Measurements from ENCODE around the gene CHRNA1. TPM values are rescaled to one million over a fixed set of nuclear protein-coding genes. Genes with fewer than 3 reads are reported as not detected.

The CHRNA1 gene
- total and polyA plus RNA-seq, 8 donors = 0.14 to 0.61 (median 0.28) TPM; not detected in 2

GRCh38 chr2:174761837-174762236, 2.4 kb downstream of the CHRNA1 start:
- no peak overlapping the region for H3K27ac ChIP-seq
- no peak for DNase-seq
- TF ChIP-seq CTCF (IDR thresholded peaks at IDR 0.05) = no peak
- no peak overlapping the region for H3K4me3 ChIP-seq
- H3K27me3 ChIP-seq = no peaks in the 10 kb centered on the region
- no peaks in the 10 kb centered on the region for H3K9me3 ChIP-seq
- intact Hi-C loops (cut with DNase I) = no loop called here
- no peaks in the 10 kb centered on the region for H3K4me1 ChIP-seq
- no peak for ATAC-seq
- no peaks in the 10 kb centered on the region for H3K36me3 ChIP-seq

GRCh38 chr2:174760845-174761473, 3.3 kb downstream of the CHRNA1 start:
- DNase-seq = no peak
- Histone ChIP-seq H3K36me3 (no peaks in the 10 kb centered on the region), H3K4me1 (no peaks in the 10 kb centered on the region), H3K27me3 (no peaks in the 10 kb centered on the region), H3K27ac (no peak overlapping the region), H3K4me3 (no peak overlapping the region), H3K9me3 (no peaks in the 10 kb centered on the region)
- no peak for ATAC-seq
- intact Hi-C loops (cut with DNase I) = no loop called here
- TF ChIP-seq CTCF (IDR thresholded peaks at IDR 0.05) = no peak

GRCh38 chr2:174759381-174760065, 4.7 kb downstream of the CHRNA1 start:
- Histone ChIP-seq H3K4me3 (no peak overlapping the region), H3K27ac (no peak overlapping the region), H3K36me3 (no peaks in the 10 kb centered on the region), H3K4me1 (no peaks in the 10 kb centered on the region), H3K9me3 (no peaks in the 10 kb centered on the region), H3K27me3 (no peaks in the 10 kb centered on the region)
- DNase-seq (no peak), ATAC-seq (no peak)
- intact Hi-C loops (cut with DNase I) = no loop called here
- TF ChIP-seq CTCF (IDR thresholded peaks at IDR 0.05) = no peak

GRCh38 chr2:174756743-174757142, 7.5 kb downstream of the CHRNA1 start:
- no peaks in the 10 kb centered on the region for H3K9me3 ChIP-seq
- no peak overlapping the region for H3K4me3 ChIP-seq
- no peaks in the 10 kb centered on the region for H3K36me3 ChIP-seq
- no peak for DNase-seq
- no peaks in the 10 kb centered on the region for H3K4me1 ChIP-seq
- intact Hi-C loops (cut with DNase I) = no loop called here
- TF ChIP-seq CTCF (IDR thresholded peaks at IDR 0.05) = no peak
- H3K27ac ChIP-seq = no peak overlapping the region
- no peak for ATAC-seq
- no peaks in the 10 kb centered on the region for H3K27me3 ChIP-seq

- intact Hi-C loops (cut with DNase I) = no loop called here
- no peak for TF ChIP-seq CTCF (IDR thresholded peaks at IDR 0.05)
- Histone ChIP-seq H3K4me1 (peaks cover 0 to 3% of the 10 kb centered on the region in 2 donors), H3K27me3 (no peaks in the 10 kb centered on the region), H3K36me3 (no peaks in the 10 kb centered on the region), H3K9me3 (no peaks in the 10 kb centered on the region), H3K4me3 (no peak overlapping the region), H3K27ac (no peak overlapping the region)
- no peak for DNase-seq
- ATAC-seq = no peak
Measured at GRCh38 chr2:174753038-174753633, 11.1 kb downstream of the CHRNA1 start.

Data from left lung (tissue), 10 donors.